Caco-2 (cell line): ENCODE measurements around the gene FRA10AC1. TPM values are rescaled to one million over a fixed set of nuclear protein-coding genes. Genes with fewer than 3 reads are reported as not detected.

Source experiments
- BruUV-seq: library from RNA; stranded (reverse); fragments of 400-500 nt; replicated peaks from 2 replicates; lab custom pipeline; 2021; lab: Mats Ljungman, UMichigan
- CTCF ChIA-PET: fragments of 300-600 bp; sonication (Branson Sonifier 250); formaldehyde crosslinking; loops from one replicate; lab custom pipeline; 2022; ENCODE audit warnings: antibody characterized with exemption; lab: Charles Lee
- POLR2A ChIA-PET: fragments of 300-600 bp; sonication (Branson Sonifier 250); formaldehyde crosslinking; loops from one replicate; lab custom pipeline; 2022; ENCODE audit warnings: antibody characterized with exemption; lab: Charles Lee
- DNase-seq, 2 experiments: peaks; one replicate each; pipeline versions ENCODE4 v3.0.0 to v3.0.0-alpha.2; 2020 to 2022
- H3K27me3 ChIP-seq: replicated peaks from 2 replicates; pipeline ENCODE4 v1.6.0; 2011; ENCODE audit warnings: low read length; ENCODE audit not compliant: control insufficient read depth, insufficient read depth
- H3K36me3 ChIP-seq: 2 replicates; pipeline ENCODE4 v1.5.1; 2011; ENCODE audit warnings: low read length; ENCODE audit not compliant: control insufficient read depth, insufficient read depth
- H3K4me1 ChIP-seq: fragments of 250-450 bp; sonication (Bioruptor Pico); 2 replicates; pipeline ENCODE4 v1.5.1; 2020; ENCODE audit warnings: mild to moderate bottlenecking
- H3K4me3 ChIP-seq: 2 replicates; pipeline ENCODE4 v1.5.1; 2011; ENCODE audit warnings: low read depth, mild to moderate bottlenecking, control low read depth, low read length
- H3K9me3 ChIP-seq: fragments of 250-450 bp; sonication (Bioruptor Pico); 2 replicates; pipeline ENCODE4 v1.5.1; 2020; ENCODE audit warnings: mild to moderate bottlenecking, moderate library complexity
- H3K27ac Mint-ChIP-seq: one replicate; pipeline ENCODE4 v1.8.0; 2022; ENCODE audit warnings: mixed read lengths; ENCODE audit not compliant: unreplicated experiment
- H3K27me3 Mint-ChIP-seq: one replicate; pipeline ENCODE4 v1.8.0; 2022; ENCODE audit warnings: mixed read lengths; ENCODE audit not compliant: insufficient read depth, unreplicated experiment
- H3K36me3 Mint-ChIP-seq: one replicate; pipeline ENCODE4 v1.8.0; 2022; ENCODE audit warnings: mild to moderate bottlenecking, mixed read lengths; ENCODE audit not compliant: insufficient read depth, unreplicated experiment
- H3K4me1 Mint-ChIP-seq: one replicate; pipeline ENCODE4 v1.8.0; 2022; ENCODE audit warnings: low read depth, mixed read lengths; ENCODE audit not compliant: unreplicated experiment
- H3K4me3 Mint-ChIP-seq: one replicate; pipeline ENCODE4 v1.8.0; 2022; ENCODE audit warnings: mild to moderate bottlenecking, moderate library complexity, mixed read lengths; ENCODE audit not compliant: unreplicated experiment
- H3K9me3 Mint-ChIP-seq: one replicate; pipeline ENCODE4 v1.8.0; 2022; ENCODE audit warnings: mixed read lengths; ENCODE audit not compliant: unreplicated experiment
- CTCF ChIP-seq, 2 experiments: fragments of 200-600 bp in 1 of 2; IDR thresholded peaks; 1 replicate in 1 of 2; 2 replicates in 1 of 2; pipeline versions ENCODE4 v1.5.1 to v1.8.0; 2011 to 2022; ENCODE audit warnings: antibody characterized with exemption in 1 of 2, control low read depth in 1 of 2, inconsistent platforms in 1 of 2, low read depth in 1 of 2, low read length in 1 of 2, mild to moderate bottlenecking in 1 of 2, moderate library complexity in 1 of 2; ENCODE audit not compliant: insufficient read depth in 1 of 2, severe bottlenecking in 1 of 2, unreplicated experiment in 1 of 2
- intact Hi-C: fragments of 100-400 bp; cut with micrococcal nuclease; formaldehyde crosslinking; loops from one replicate; pipeline ENCODE4 v1.10.0; 2022; ENCODE audit not compliant: unreplicated experiment
- total RNA-seq: library from RNA; stranded (reverse); gene quantifications from 2 replicates; pipeline ENCODE4 v1.2.3, GENCODE V29; 2022

The FRA10AC1 gene
- total RNA-seq, 1 experiment from 2014 or later, result 12.5 TPM

GRCh38 chr10:93703841-93704240, 1.4 kb upstream of the FRA10AC1 start:
- H3K4me1 ChIP-seq, result peaks cover 4% of the 10 kb centered on the region; the same call in 1 of the 2 replicates
- Mint-ChIP-seq H3K36me3 (no peaks in the 10 kb centered on the region), H3K4me3 (no peak overlapping the region), H3K9me3 (no peaks in the 10 kb centered on the region), H3K4me1 (peaks cover 12% of the 10 kb centered on the region), H3K27me3 (no peaks in the 10 kb centered on the region), H3K27ac (no peak overlapping the region)
- H3K36me3 ChIP-seq, result no peaks in the 10 kb centered on the region
- POLR2A ChIA-PET, result no interaction called here
- H3K4me3 ChIP-seq, result no peak overlapping the region
- DNase-seq, result no peak
- BruUV-seq, result no TSS peak
- CTCF ChIA-PET, result no interaction called here
- no peaks in the 10 kb centered on the region for H3K9me3 ChIP-seq
- H3K27me3 ChIP-seq, result no peaks in the 10 kb centered on the region; the same call in 1 of the 2 replicates
- no peak for TF ChIP-seq CTCF (IDR thresholded peaks at IDR 0.05; ENCODE audit: insufficient read depth in 1 of 2, low read depth in 1 of 2, low read length in 1 of 2, severe bottlenecking in 1 of 2, unreplicated experiment in 1 of 2)
- intact Hi-C loops, result loop anchor here (2.0 kb wide), 1 partner anchor 43 kb away; no protein-coding TSS in a partner anchor

- Mint-ChIP-seq H3K4me3 (no peak overlapping the region), H3K36me3 (no peaks in the 10 kb centered on the region), H3K4me1 (peaks cover 12% of the 10 kb centered on the region), H3K27ac (no peak overlapping the region), H3K27me3 (no peaks in the 10 kb centered on the region), H3K9me3 (no peaks in the 10 kb centered on the region)
- H3K9me3 ChIP-seq, result no peaks in the 10 kb centered on the region
- H3K4me1 ChIP-seq, result peaks cover 4% of the 10 kb centered on the region; the same call in 1 of the 2 replicates
- intact Hi-C loops, result loop anchor here (2.0 kb wide), 1 partner anchor 44 kb away; no protein-coding TSS in a partner anchor
- TF ChIP-seq CTCF (IDR thresholded peaks at IDR 0.05; ENCODE audit: insufficient read depth in 1 of 2, low read depth in 1 of 2, low read length in 1 of 2, severe bottlenecking in 1 of 2, unreplicated experiment in 1 of 2), result no peak
- BruUV-seq, result no TSS peak
- POLR2A ChIA-PET, result interaction anchor here (1.4 kb wide), 1 partner anchor 113 kb away, joined by 11 read pairs; no protein-coding TSS in a partner anchor
- H3K4me3 ChIP-seq, result peak overlapping the region; percentile 85
- DNase-seq, result no peak
- no peaks in the 10 kb centered on the region; the same call in 1 of the 2 replicates for H3K27me3 ChIP-seq
- CTCF ChIA-PET, result interaction anchor here (1.2 to 2.2 kb wide), 4 partner anchors 41 to 213 kb away, joined by 3 to 20 read pairs (median 6); no protein-coding TSS in a partner anchor
- H3K36me3 ChIP-seq, result no peaks in the 10 kb centered on the region
Observed at GRCh38 chr10:93703066-93703465, 674 bp upstream of the FRA10AC1 start.

- no peak overlapping the region for H3K4me3 Mint-ChIP-seq
- H3K27ac Mint-ChIP-seq, result no peak overlapping the region
- H3K9me3 Mint-ChIP-seq, result no peaks in the 10 kb centered on the region
- intact Hi-C loops, result loop anchor here (1.0 to 2.0 kb wide), 2 partner anchors 45 to 114 kb away; no protein-coding TSS in a partner anchor
- no peaks in the 10 kb centered on the region for H3K27me3 ChIP-seq
- H3K4me1 ChIP-seq, result peaks cover 4% of the 10 kb centered on the region; the same call in 1 of the 2 replicates
- TSS peak; percentile 76 for BruUV-seq
- H3K9me3 ChIP-seq, result no peaks in the 10 kb centered on the region
- ChIA-PET POLR2A (interaction anchor here (0.6 to 0.7 kb wide), 3 partner anchors 8 to 640 kb away, joined by 5 to 9 read pairs (median 7); no protein-coding TSS in a partner anchor), CTCF (interaction anchor here (0.6 to 2.2 kb wide), 7 partner anchors 9 to 1366 kb away, joined by 3 to 20 read pairs (median 5); no protein-coding TSS in a partner anchor)
- peak in 1 of 2 experiments; percentile 14 for DNase-seq
- peaks cover 6% of the 10 kb centered on the region for H3K36me3 Mint-ChIP-seq
- peak overlapping the region; percentile 85 for H3K4me3 ChIP-seq
- TF ChIP-seq CTCF (IDR thresholded peaks at IDR 0.05; ENCODE audit: insufficient read depth in 1 of 2, low read depth in 1 of 2, low read length in 1 of 2, severe bottlenecking in 1 of 2, unreplicated experiment in 1 of 2), result no peak
- H3K36me3 ChIP-seq, result no peaks in the 10 kb centered on the region
- peaks cover 8% of the 10 kb centered on the region for H3K4me1 Mint-ChIP-seq
- no peaks in the 10 kb centered on the region for H3K27me3 Mint-ChIP-seq
Observed at GRCh38 chr10:93701866-93702209, 554 bp downstream of the FRA10AC1 start.
